ENCODE measurements around the gene PIK3R6. TPM values are rescaled to one million over a fixed set of nuclear protein-coding genes. Genes with fewer than 3 reads are reported as not detected.

The PIK3R6 gene
- total and polyA plus RNA-seq, 2 of the 13 experiments (the other 11 are each of a cell fraction or from before 2014, with no cell fraction given), result not detected

- TF ChIP-seq HNRNPH1 (optimal IDR thresholded peaks at IDR 0.05; ENCODE audit: low read depth, low read length), result no peak
- no peak for TF ChIP-seq ZNF557 (CRISPR knock-in tag; IDR thresholded peaks at IDR 0.05)
- no peak for TF ChIP-seq ZNF33B (CRISPR knock-in tag; IDR thresholded peaks at IDR 0.05)
- TF ChIP-seq FOXJ3 (CRISPR knock-in tag; IDR thresholded peaks at IDR 0.05; ENCODE audit: borderline replicate concordance), result no peak
- TF ChIP-seq ZNF484 (CRISPR knock-in tag; IDR thresholded peaks at IDR 0.05; ENCODE audit: borderline replicate concordance, low read depth), result no peak
- no peak for TF ChIP-seq ZSCAN29 (CRISPR knock-in tag; conservative IDR thresholded peaks at IDR 0.05)
- no peak for TF ChIP-seq ZNF687 (CRISPR knock-in tag; IDR thresholded peaks at IDR 0.05)
Observed at GRCh38 chr17:8877984-8878383, 10.5 kb upstream of the PIK3R6 start (continued).

DNA sequence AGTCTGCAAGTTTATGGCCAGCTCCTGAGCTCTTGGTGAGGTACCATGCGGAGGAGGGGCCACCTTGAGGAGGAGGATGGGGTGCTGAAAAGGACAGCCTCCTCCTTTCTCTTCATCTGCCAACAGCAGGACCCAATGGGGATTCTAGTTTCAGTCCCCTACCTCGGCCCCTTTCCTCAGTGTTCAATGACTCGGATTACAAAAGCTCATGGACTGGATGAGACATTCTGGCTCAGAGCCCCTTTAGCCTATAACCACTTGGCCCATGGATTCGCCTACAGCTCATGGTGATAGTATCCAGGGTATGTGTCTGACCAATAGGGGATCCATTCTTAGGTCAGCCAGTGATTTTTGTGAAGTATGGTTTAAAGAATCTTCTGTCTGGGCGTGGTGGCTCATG lies 8.5 kb upstream of the PIK3R6 start:
- Histone ChIP-seq H3K4me1 (ENCODE audit: insufficient read depth, low read length) (peaks cover 27% of the 10 kb centered on the region), H3K4me2 (ENCODE audit: low read depth, low read length) (no peak overlapping the region), H4K20me1 (ENCODE audit: insufficient read depth, low read length) (no peaks in the 10 kb centered on the region), H3K36me3 (replicated peaks in 1 of 2; ENCODE audit: control insufficient read depth in 1 of 2, insufficient read depth in 2 of 2, low read length in 2 of 2) (no peaks in the 10 kb centered on the region), H3K27me3 (ENCODE audit: control insufficient read depth in 1 of 2, insufficient read depth in 2 of 2, low read length in 2 of 2) (peaks cover 8 to 69% of the 10 kb centered on the region in 2 experiments), H2AFZ (ENCODE audit: low read length) (no peak overlapping the region), H3K79me2 (ENCODE audit: insufficient read depth, low read length) (no peaks in the 10 kb centered on the region), H3K9me3 (ENCODE audit: low read length) (no peaks in the 10 kb centered on the region), H3K9ac (ENCODE audit: insufficient read depth, low read depth, low read length) (no peak overlapping the region), H3K27ac (ENCODE audit: extremely low read length, insufficient read depth, low read length) (no peak overlapping the region), H3K4me3 (replicated peaks in 1 of 3; ENCODE audit: insufficient read depth in 1 of 3, low read depth in 2 of 3, low read length in 3 of 3) (no peak overlapping the region)
- ATAC-seq (no peak), DNase-seq (ENCODE audit: low spot score) (no peak), FAIRE-seq (no peak)
- in situ Hi-C loops (cut with HindIII; ENCODE audit: extremely low pct_ligation_motif_present, low pct_unique_long_range_greater_than_20kb) (no loop called here), intact Hi-C loops (cut with micrococcal nuclease; ENCODE audit: unreplicated experiment) (no loop called here)
- no TSS peak for BruUV-seq (replicated peaks)
- WGBS (ENCODE audit: low lambda C conversion rate), result 12% methylated on average over 4 of the region's 5 CpGs
- ChIA-PET POLR2A (no interaction called here), CTCF (ENCODE audit: low intra/inter-chr PET ratio, low total read pairs) (no interaction called here)
- TF ChIP-seq NFKB2 (CRISPR knock-in tag; IDR thresholded peaks at IDR 0.05; ENCODE audit: borderline replicate concordance), result no peak
- no peak for TF ChIP-seq MED13 (CRISPR knock-in tag; IDR thresholded peaks at IDR 0.05)
- no peak for TF ChIP-seq ZNF496 (CRISPR knock-in tag; IDR thresholded peaks at IDR 0.05; ENCODE audit: insufficient replicate concordance)
- no peak for TF ChIP-seq ETS1 (CRISPR knock-in tag; IDR thresholded peaks at IDR 0.05)
- TF ChIP-seq RFXANK (CRISPR knock-in tag; IDR thresholded peaks at IDR 0.05), result no peak
- TF ChIP-seq ZSCAN25 (CRISPR knock-in tag; IDR thresholded peaks at IDR 0.05), result no peak
- TF ChIP-seq PCBP1 (IDR thresholded peaks at IDR 0.05; ENCODE audit: borderline replicate concordance, low read depth, low read length), result no peak
- no peak for TF ChIP-seq NR2F6 (IDR thresholded peaks at IDR 0.05)
- TF ChIP-seq NR2F6 (CRISPR knock-in tag; IDR thresholded peaks at IDR 0.05), result no peak
- no peak for TF ChIP-seq ZNF549 (CRISPR knock-in tag; IDR thresholded peaks at IDR 0.05)
- TF ChIP-seq MTF1 (CRISPR knock-in tag; IDR thresholded peaks at IDR 0.05), result no peak

Data from HepG2 (cell line).